Measurements from ENCODE around the gene ABCA4.

GRCh38 chr1:93992954-93993353, 128.0 kb downstream of the ABCA4 start:
- TF ChIP-seq CTCF (IDR thresholded peaks at IDR 0.05), result no peak
- no peak for TF ChIP-seq POLR2A (IDR thresholded peaks at IDR 0.05)
